ENCODE data around the gene CRYBB3. TPM values are rescaled to one million over a fixed set of nuclear protein-coding genes. Genes with fewer than 3 reads are reported as not detected.
A peak's percentile ranks its signal among the peaks of the same experiment; 100 is the strongest.

The CRYBB3 gene
- total RNA-seq, 1 experiment from 2014 or later: 0.67 TPM

DNA sequence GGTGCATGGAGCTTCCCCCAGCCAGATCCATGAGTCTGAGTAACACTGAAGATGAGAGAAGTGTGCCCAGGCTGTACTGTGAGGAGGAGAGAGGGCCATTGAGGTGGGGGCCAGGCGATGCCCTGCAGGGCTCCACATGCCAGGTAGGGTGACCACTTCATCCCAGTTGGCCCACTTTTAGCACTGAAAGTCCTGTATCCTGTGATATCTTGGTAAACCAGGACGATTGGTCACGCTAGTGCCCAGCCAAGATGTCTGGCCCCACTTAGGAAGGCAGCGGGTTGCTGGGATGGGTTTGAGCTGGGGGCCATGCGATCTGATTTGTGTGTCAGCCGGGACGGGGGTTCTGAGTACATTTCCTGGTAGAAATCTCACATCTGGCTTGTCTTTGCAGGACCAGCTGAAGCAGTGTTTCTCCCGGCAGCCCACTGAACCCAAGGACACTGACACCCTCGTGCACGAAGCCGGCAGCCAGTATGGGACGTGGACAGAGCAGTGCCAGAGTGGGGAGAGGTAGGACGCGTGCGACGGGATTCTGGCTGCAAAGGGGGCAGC is 29.2 kb upstream of the CRYBB3 start:
- no peaks in the 10 kb centered on the region for H3K27me3 ChIP-seq (ENCODE audit: control insufficient read depth, insufficient read depth, low read length)
- ATAC-seq: no peak
- no peaks in the 10 kb centered on the region for H3K9me3 ChIP-seq (ENCODE audit: control insufficient read depth, insufficient read depth, low read depth, low read length)
- in situ Hi-C loops (cut with HindIII; ENCODE audit: low pct_unique_long_range_greater_than_20kb, low sequenced_read_pairs) (no loop called here), intact Hi-C loops (cut with micrococcal nuclease; ENCODE audit: unreplicated experiment) (no loop called here)
- no peaks in the 10 kb centered on the region; the same call in 1 of the 2 replicates for H3K36me3 ChIP-seq (ENCODE audit: control insufficient read depth, insufficient read depth, low read length)
- H3K27ac ChIP-seq (ENCODE audit: low read length): no peak overlapping the region
- DNase-seq (ENCODE audit: low read depth, low spot score): no peak
- TF ChIP-seq REST (IDR thresholded peaks at IDR 0.05; ENCODE audit: insufficient read depth in 1 of 2, low read depth in 2 of 2, low read length in 1 of 2) (no peak), CTCF (IDR thresholded peaks at IDR 0.05) (no peak), TCF7L2 (IDR thresholded peaks at IDR 0.05; ENCODE audit: low read depth, low read length) (no peak), POLR2AphosphoS5 (IDR thresholded peaks at IDR 0.05; ENCODE audit: low read depth, low read length) (no peak), SIN3A (IDR thresholded peaks at IDR 0.05; ENCODE audit: borderline replicate concordance, insufficient read depth, low read depth, low read length) (no peak)
- peaks cover 10% of the 10 kb centered on the region for H3K4me1 ChIP-seq (ENCODE audit: control insufficient read depth, insufficient read depth, low read length)
- no peak overlapping the region for H3K4me3 ChIP-seq (ENCODE audit: low read depth in 2 of 2, low read length in 2 of 2)
- CTCF ChIA-PET: no interaction called here
- POLR2A ChIA-PET: no interaction called here
- no TSS peak for BruUV-seq (replicated peaks)

GRCh38 chr22:25172153-25172552 is 27.5 kb upstream of the CRYBB3 start:
- in situ Hi-C loops (cut with HindIII; ENCODE audit: low pct_unique_long_range_greater_than_20kb, low sequenced_read_pairs): no loop called here
- no peaks in the 10 kb centered on the region for H3K27me3 ChIP-seq (ENCODE audit: control insufficient read depth, insufficient read depth, low read length)
- no peaks in the 10 kb centered on the region for H3K9me3 ChIP-seq (ENCODE audit: control insufficient read depth, insufficient read depth, low read depth, low read length)
- intact Hi-C loops (cut with micrococcal nuclease; ENCODE audit: unreplicated experiment): no loop called here
- ChIA-PET CTCF (interaction anchor here (0.9 kb wide), 1 partner anchor 91 kb away, joined by 3 read pairs; no protein-coding TSS in a partner anchor), POLR2A (no interaction called here)
- no peak; the same call in 1 of the 2 replicates for TF ChIP-seq CTCF (IDR thresholded peaks at IDR 0.05)
- no peak for TF ChIP-seq TCF7L2 (IDR thresholded peaks at IDR 0.05; ENCODE audit: low read depth, low read length)
- no peak for TF ChIP-seq SIN3A (IDR thresholded peaks at IDR 0.05; ENCODE audit: borderline replicate concordance, insufficient read depth, low read depth, low read length)
- TF ChIP-seq REST (IDR thresholded peaks at IDR 0.05; ENCODE audit: insufficient read depth in 1 of 2, low read depth in 2 of 2, low read length in 1 of 2): no peak
- no peak for TF ChIP-seq POLR2AphosphoS5 (IDR thresholded peaks at IDR 0.05; ENCODE audit: low read depth, low read length)
- ATAC-seq (peak; percentile 68; the same call in 1 of the 2 replicates), DNase-seq (ENCODE audit: low read depth, low spot score) (no peak)
- H3K36me3 ChIP-seq (ENCODE audit: control insufficient read depth, insufficient read depth, low read length): no peaks in the 10 kb centered on the region; the same call in 1 of the 2 replicates
- 0 out of 2 replicates have a peak, but pooled peaks cover 4% of the 10 kb centered on the region for H3K4me1 ChIP-seq (ENCODE audit: control insufficient read depth, insufficient read depth, low read length)
- H3K27ac ChIP-seq (ENCODE audit: low read length): no peak overlapping the region
- BruUV-seq (replicated peaks): no TSS peak
- no peak overlapping the region for H3K4me3 ChIP-seq (ENCODE audit: low read depth in 2 of 2, low read length in 2 of 2)

Measured in Panc1 (cell line).